Activated CD4-positive, alpha-beta T cell treated with anti-CD3 and anti-CD28 coated beads, Interleukin-2, amount 10 ng/mL, durations not matched to agents 7 days and 5 days (primary cell): ENCODE results near the gene GTF2F2. TPM values are rescaled to one million over a fixed set of nuclear protein-coding genes. Genes with fewer than 3 reads are reported as not detected.

Source experiments
- CTCF ChIA-PET: fragments of 350-600 bp; sonication (Branson Sonifier 250); formaldehyde crosslinking; loops from one replicate; lab custom pipeline; 2021; ENCODE audit warnings: antibody characterized with exemption; lab: Charles Lee
- POLR2A ChIA-PET: fragments of 350-600 bp; sonication (Branson Sonifier 250); formaldehyde crosslinking; loops from one replicate; lab custom pipeline; 2021; ENCODE audit warnings: antibody characterized with exemption; lab: Charles Lee
- DNase-seq: peaks from one replicate; pipeline ENCODE4 v3.0.0-alpha.2; 2020
- H3K27ac Mint-ChIP-seq: one replicate; pipeline ENCODE4 v1.8.0; 2021; ENCODE audit warnings: mild to moderate bottlenecking, moderate library complexity, mixed read lengths
- H3K27me3 Mint-ChIP-seq: one replicate; pipeline ENCODE4 v1.8.0; 2021; ENCODE audit warnings: mixed read lengths
- H3K36me3 Mint-ChIP-seq: one replicate; pipeline ENCODE4 v1.8.0; 2021; ENCODE audit warnings: low read depth, mixed read lengths
- H3K4me1 Mint-ChIP-seq: one replicate; pipeline ENCODE4 v1.8.0; 2021; ENCODE audit warnings: mixed read lengths
- H3K4me3 Mint-ChIP-seq: one replicate; pipeline ENCODE4 v1.8.0; 2021; ENCODE audit warnings: mild to moderate bottlenecking, moderate library complexity, mixed read lengths
- H3K9me3 Mint-ChIP-seq: one replicate; pipeline ENCODE4 v1.8.0; 2021; ENCODE audit warnings: mixed read lengths
- total RNA-seq, 2 experiments: library from RNA; stranded (reverse); gene quantifications; one replicate each; pipeline ENCODE4 v1.2.3, GENCODE V29; 2021

Gene GTF2F2
- total RNA-seq, 2 experiments from 2014 or later = 15.3 to 17.1 TPM

GRCh38 chr13:45136741-45137504 is 16.6 kb downstream of the GTF2F2 start:
- Mint-ChIP-seq H3K27ac (no peak overlapping the region), H3K4me1 (peaks cover 8% of the 10 kb centered on the region), H3K9me3 (peaks cover 18% of the 10 kb centered on the region), H3K27me3 (no peaks in the 10 kb centered on the region), H3K4me3 (no peak overlapping the region), H3K36me3 (peaks cover 25% of the 10 kb centered on the region)
- ChIA-PET POLR2A (no interaction called here), CTCF (interaction anchor here (1.3 to 1.5 kb wide), 2 partner anchors 41 to 90 kb away, joined by 3 read pairs; no protein-coding TSS in a partner anchor)
- no peak for DNase-seq

DNA sequence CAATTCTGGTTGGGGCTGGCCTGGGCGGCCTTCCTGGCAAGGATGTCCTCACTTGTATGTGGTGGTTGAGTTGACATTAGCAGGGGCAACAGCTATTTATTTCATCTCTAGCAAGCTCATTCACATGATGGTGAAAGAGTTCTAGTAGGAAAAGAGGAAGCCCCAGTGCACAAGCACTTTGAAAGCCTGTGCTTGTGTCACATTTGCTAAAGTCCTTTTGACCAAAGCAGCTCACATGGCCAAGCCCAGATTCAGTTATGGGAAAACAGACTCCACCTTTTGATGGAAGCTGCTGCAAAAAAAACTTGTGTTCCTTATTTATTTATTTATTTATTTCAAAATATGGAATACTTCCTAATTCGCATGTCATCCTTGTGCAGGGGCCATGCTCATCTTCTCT is 17.2 kb downstream of the GTF2F2 start:
- POLR2A ChIA-PET = no interaction called here
- H3K9me3 Mint-ChIP-seq = peaks cover 12% of the 10 kb centered on the region
- CTCF ChIA-PET = interaction anchor here (1.3 kb wide), 1 partner anchor 42 kb away, joined by 3 read pairs; no protein-coding TSS in a partner anchor

DNA sequence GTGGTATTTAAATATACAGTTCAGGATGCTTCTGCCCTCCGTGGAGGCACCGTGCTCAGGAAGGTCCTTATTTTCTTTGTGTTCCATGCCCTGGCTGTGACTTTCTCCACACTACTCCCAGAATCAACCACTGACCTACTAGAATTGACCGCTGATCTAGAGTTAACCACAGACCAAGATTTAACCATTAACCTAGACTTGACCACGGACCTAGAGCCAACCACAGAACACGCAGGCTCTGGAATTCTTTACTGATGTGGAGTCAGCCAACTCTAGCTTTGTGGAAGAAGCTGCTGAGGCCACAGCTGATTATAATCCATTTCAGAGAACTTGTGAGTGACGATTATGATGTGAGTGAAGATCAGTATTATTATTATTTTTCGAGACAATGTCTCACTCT is 18.0 kb downstream of the GTF2F2 start:
- ChIA-PET CTCF (no interaction called here), POLR2A (no interaction called here)
- Mint-ChIP-seq H3K4me3 (no peak overlapping the region), H3K9me3 (peaks cover 8% of the 10 kb centered on the region), H3K36me3 (peaks cover 15% of the 10 kb centered on the region), H3K4me1 (no peaks in the 10 kb centered on the region), H3K27me3 (no peaks in the 10 kb centered on the region), H3K27ac (no peak overlapping the region)
- DNase-seq = no peak

More for the DNA sequence above, 17.2 kb downstream of the GTF2F2 start:
- peaks cover 20% of the 10 kb centered on the region for H3K36me3 Mint-ChIP-seq
- no peak overlapping the region for H3K4me3 Mint-ChIP-seq
- peaks cover 3% of the 10 kb centered on the region for H3K4me1 Mint-ChIP-seq
- H3K27me3 Mint-ChIP-seq = no peaks in the 10 kb centered on the region
- no peak overlapping the region for H3K27ac Mint-ChIP-seq
- no peak for DNase-seq

- CTCF ChIA-PET = no interaction called here
Observed at GRCh38 chr13:45141369-45141768, 21.1 kb downstream of the GTF2F2 start.

GRCh38 chr13:45142440-45143345 is 22.4 kb downstream of the GTF2F2 start:
- H3K27me3 Mint-ChIP-seq = no peaks in the 10 kb centered on the region
- no peak overlapping the region for H3K4me3 Mint-ChIP-seq
- no peak for DNase-seq
- no peaks in the 10 kb centered on the region for H3K9me3 Mint-ChIP-seq
- peaks cover 17% of the 10 kb centered on the region for H3K36me3 Mint-ChIP-seq
- H3K27ac Mint-ChIP-seq = no peak overlapping the region
- ChIA-PET POLR2A (no interaction called here), CTCF (interaction anchor here (1.0 kb wide), 1 partner anchor 18 kb away, joined by 3 read pairs; no protein-coding TSS in a partner anchor)
- H3K4me1 Mint-ChIP-seq = no peaks in the 10 kb centered on the region

More at GRCh38 chr13:45141369-45141768, 21.1 kb downstream of the GTF2F2 start:
- Mint-ChIP-seq H3K9me3 (no peaks in the 10 kb centered on the region), H3K36me3 (peaks cover 13% of the 10 kb centered on the region), H3K4me3 (no peak overlapping the region), H3K27me3 (no peaks in the 10 kb centered on the region), H3K27ac (no peak overlapping the region), H3K4me1 (no peaks in the 10 kb centered on the region)
- POLR2A ChIA-PET = no interaction called here
- DNase-seq = no peak

DNA sequence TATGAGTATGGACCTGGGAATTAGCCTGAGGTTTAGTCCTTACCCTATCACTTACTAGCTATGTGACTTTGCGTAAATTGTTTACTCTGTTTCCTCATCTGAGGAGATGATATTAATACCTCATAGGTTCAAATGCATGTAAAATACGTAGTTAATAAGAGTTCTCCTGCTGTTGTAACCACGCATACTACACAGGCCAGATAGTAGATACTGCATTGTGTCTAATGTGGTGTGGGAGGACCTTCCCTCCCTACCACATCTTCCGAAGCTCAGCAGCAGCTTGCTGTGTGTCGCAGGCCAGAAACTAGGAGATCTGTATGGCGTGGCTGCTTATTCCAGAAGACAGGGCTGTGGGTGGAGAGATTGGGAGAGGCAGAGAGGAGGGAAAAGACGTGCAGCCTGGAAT is 23.0 kb downstream of the GTF2F2 start:
- no peaks in the 10 kb centered on the region for H3K4me1 Mint-ChIP-seq

DNA sequence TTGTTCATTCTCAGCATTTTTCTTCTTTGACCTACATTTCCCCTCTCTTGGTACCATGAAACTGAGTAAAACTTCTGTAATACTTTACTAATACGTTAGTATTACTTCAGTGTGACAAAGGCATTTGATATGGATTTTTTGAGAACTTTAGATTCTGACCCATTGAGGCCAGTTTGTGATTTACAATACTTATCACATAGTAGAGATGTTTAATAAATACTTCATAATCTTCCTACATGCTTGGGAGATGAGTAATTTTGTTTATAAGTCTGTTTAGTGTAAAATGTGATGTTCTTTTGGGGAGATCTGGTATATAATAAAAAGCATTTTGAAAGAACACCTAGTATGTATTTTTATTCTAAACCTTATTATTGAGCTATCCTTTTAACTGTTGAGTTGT is 29.7 kb downstream of the GTF2F2 start:
- CTCF ChIA-PET = no interaction called here
- Mint-ChIP-seq H3K4me1 (no peaks in the 10 kb centered on the region), H3K27me3 (no peaks in the 10 kb centered on the region), H3K36me3 (peaks cover 16% of the 10 kb centered on the region), H3K27ac (no peak overlapping the region), H3K4me3 (no peak overlapping the region), H3K9me3 (no peaks in the 10 kb centered on the region)
- DNase-seq = no peak
- POLR2A ChIA-PET = no interaction called here

More for the DNA sequence above, 23.0 kb downstream of the GTF2F2 start:
- DNase-seq = no peak
- CTCF ChIA-PET = interaction anchor here (1.0 kb wide), 1 partner anchor 17 kb away, joined by 3 read pairs; no protein-coding TSS in a partner anchor
- Mint-ChIP-seq H3K9me3 (no peaks in the 10 kb centered on the region), H3K27ac (no peak overlapping the region), H3K4me3 (no peak overlapping the region), H3K36me3 (peaks cover 12% of the 10 kb centered on the region), H3K27me3 (no peaks in the 10 kb centered on the region)
- POLR2A ChIA-PET = no interaction called here

DNA sequence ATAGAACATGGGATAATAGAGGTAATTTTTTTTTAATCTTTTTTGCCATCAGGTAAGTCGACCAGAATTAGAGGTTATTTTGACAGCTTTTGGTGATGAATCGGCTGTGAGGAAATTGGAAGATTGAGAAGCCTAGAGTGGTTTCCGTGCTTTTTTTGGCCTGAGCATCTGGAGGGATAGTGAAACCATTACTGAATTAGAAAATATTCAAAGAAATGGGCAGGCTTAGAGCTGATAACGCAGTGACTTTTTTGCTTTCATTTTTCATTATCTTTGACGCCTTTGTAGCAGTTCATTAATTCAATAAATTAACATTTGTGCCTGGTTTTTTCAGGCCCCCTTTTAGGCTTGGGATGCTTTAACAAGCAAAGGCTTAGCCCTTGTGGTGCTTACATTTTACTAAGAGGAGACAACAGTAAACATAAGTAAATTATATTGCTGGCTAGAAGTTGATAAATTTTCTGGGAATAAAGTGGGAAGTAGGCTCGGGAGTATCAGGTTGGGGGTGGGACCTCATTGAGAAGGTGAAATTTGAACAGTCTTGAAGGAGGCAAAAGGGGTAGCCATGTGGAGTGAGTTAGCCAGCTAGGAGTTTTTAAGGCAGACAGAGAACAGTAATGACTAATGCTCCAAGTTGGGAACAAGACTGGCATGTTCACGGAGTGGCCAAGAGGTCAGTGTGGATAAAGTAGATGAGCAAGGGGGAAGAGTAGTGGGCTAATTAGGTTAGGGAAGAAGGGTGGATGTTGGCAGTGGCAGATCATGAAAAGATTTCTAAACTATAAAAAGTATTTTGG is 36.5 kb downstream of the GTF2F2 start:
- ChIA-PET POLR2A (no interaction called here), CTCF (interaction anchor here (0.9 kb wide), 1 partner anchor 93 kb away, joined by 3 read pairs; no protein-coding TSS in a partner anchor)
- Mint-ChIP-seq H3K27me3 (no peaks in the 10 kb centered on the region), H3K4me3 (no peak overlapping the region), H3K4me1 (no peaks in the 10 kb centered on the region), H3K27ac (no peak overlapping the region), H3K36me3 (peaks cover 43% of the 10 kb centered on the region), H3K9me3 (peaks cover 4% of the 10 kb centered on the region)
- no peak for DNase-seq

- POLR2A ChIA-PET = no interaction called here
- CTCF ChIA-PET = interaction anchor here (1.4 kb wide), 1 partner anchor 14 kb away, joined by 4 read pairs; no protein-coding TSS in a partner anchor
Observed at GRCh38 chr13:45162194-45162593, 41.9 kb downstream of the GTF2F2 start.

GRCh38 chr13:45162821-45163220 is 42.5 kb downstream of the GTF2F2 start:
- Mint-ChIP-seq H3K4me1 (peaks cover 2% of the 10 kb centered on the region), H3K27me3 (no peaks in the 10 kb centered on the region), H3K9me3 (peaks cover 2% of the 10 kb centered on the region), H3K4me3 (no peak overlapping the region), H3K27ac (no peak overlapping the region), H3K36me3 (peaks cover 22% of the 10 kb centered on the region)
- ChIA-PET CTCF (interaction anchor here (0.5 to 1.4 kb wide), 2 partner anchors 15 to 644 kb away, joined by 4 read pairs; no protein-coding TSS in a partner anchor), POLR2A (no interaction called here)
- DNase-seq = no peak

More at GRCh38 chr13:45162194-45162593, 41.9 kb downstream of the GTF2F2 start:
- Mint-ChIP-seq H3K27me3 (no peaks in the 10 kb centered on the region), H3K27ac (no peak overlapping the region), H3K9me3 (peaks cover 2% of the 10 kb centered on the region), H3K4me1 (peaks cover 2% of the 10 kb centered on the region), H3K4me3 (no peak overlapping the region), H3K36me3 (peaks cover 24% of the 10 kb centered on the region)
- DNase-seq = no peak

DNA sequence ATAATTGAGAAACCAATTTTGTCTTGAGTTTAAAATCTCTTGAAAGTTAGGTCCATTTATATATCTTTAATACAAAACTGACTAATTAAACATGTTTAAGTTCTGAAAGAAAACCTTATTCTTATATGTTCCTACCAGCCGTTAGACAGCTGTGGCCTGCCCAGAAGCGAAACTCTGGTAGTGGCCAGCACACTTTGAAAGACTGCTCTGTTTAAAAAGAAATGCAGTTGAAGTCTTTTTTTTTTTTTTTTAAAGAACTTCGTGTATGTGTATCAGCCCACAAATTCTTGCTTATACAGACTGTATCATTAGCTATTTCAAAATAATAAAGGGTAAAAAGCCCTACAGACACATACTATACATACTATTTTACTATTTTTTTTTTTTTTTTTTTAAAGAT is 46.5 kb downstream of the GTF2F2 start:
- Mint-ChIP-seq H3K27me3 (no peaks in the 10 kb centered on the region), H3K36me3 (peaks cover 10% of the 10 kb centered on the region), H3K27ac (no peak overlapping the region), H3K4me1 (peaks cover 4% of the 10 kb centered on the region), H3K4me3 (no peak overlapping the region), H3K9me3 (no peaks in the 10 kb centered on the region)
- no peak for DNase-seq
- ChIA-PET POLR2A (interaction anchor here (0.7 kb wide), 1 partner anchor 15 kb away, joined by 7 read pairs; no protein-coding TSS in a partner anchor), CTCF (interaction anchor here (0.6 to 1.0 kb wide), 2 partner anchors 11 to 12 kb away, joined by 3 to 4 read pairs; no protein-coding TSS in a partner anchor)
